H9 (cell line): ENCODE results near the gene LRIG1. TPM values are rescaled to one million over a fixed set of nuclear protein-coding genes. Genes with fewer than 3 reads are reported as not detected.

Experiments used
- DNase-seq: peaks from one replicate; pipeline ENCODE4 v3.0.0-alpha.2; 2017
- H2AFZ ChIP-seq: one replicate; pipeline ENCODE4 v1.6.1; 2013; ENCODE audit warnings: mild to moderate bottlenecking, low read length, control low read depth, moderate library complexity
- H2AK5ac ChIP-seq: 2 replicates; pipeline ENCODE4 v1.6.1; 2013; ENCODE audit warnings: low read length, control low read depth, mixed read lengths; ENCODE audit not compliant: insufficient read length
- H2BK120ac ChIP-seq: one replicate; pipeline ENCODE4 v1.6.1; 2013; ENCODE audit warnings: low read depth, mild to moderate bottlenecking, low read length, control low read depth, inconsistent platforms; ENCODE audit not compliant: poor library complexity, severe bottlenecking
- H2BK12ac ChIP-seq: 2 replicates; pipeline ENCODE4 v1.6.1; 2013; ENCODE audit warnings: low read length, control low read depth, mixed read lengths, low read depth; ENCODE audit not compliant: insufficient read length
- H2BK15ac ChIP-seq: 2 replicates; pipeline ENCODE4 v1.6.1; 2013; ENCODE audit warnings: low read depth, low read length, control low read depth
- H2BK20ac ChIP-seq: one replicate; pipeline ENCODE4 v1.6.1; 2013; ENCODE audit warnings: low read depth, mild to moderate bottlenecking, low read length, control low read depth, inconsistent platforms; ENCODE audit not compliant: poor library complexity, severe bottlenecking
- H2BK5ac ChIP-seq: 2 replicates; pipeline ENCODE4 v1.6.1; 2013; ENCODE audit warnings: low read length, control low read depth, mixed read lengths; ENCODE audit not compliant: insufficient read length
- H3K14ac ChIP-seq: 2 replicates; pipeline ENCODE4 v1.6.1; 2013; ENCODE audit warnings: low read length, control low read depth; ENCODE audit not compliant: insufficient read depth
- H3K18ac ChIP-seq: 2 replicates; pipeline ENCODE4 v1.6.1; 2013; ENCODE audit warnings: low read depth, mild to moderate bottlenecking, mixed read lengths, low read length, control low read depth; ENCODE audit not compliant: insufficient read length
- H3K23ac ChIP-seq: 2 replicates; pipeline ENCODE4 v1.6.1; 2013; ENCODE audit warnings: low read length, control low read depth, mixed read lengths, low read depth; ENCODE audit not compliant: insufficient read length
- H3K23me2 ChIP-seq: 2 replicates; pipeline ENCODE4 v1.6.1; 2013; ENCODE audit warnings: low read depth, mild to moderate bottlenecking, mixed read lengths, low read length, control low read depth; ENCODE audit not compliant: insufficient read length, poor library complexity, severe bottlenecking
- H3K27ac ChIP-seq: 2 replicates; pipeline ENCODE4 v1.5.1; 2013; ENCODE audit warnings: low read length, control low read depth, mixed read lengths, low read depth; ENCODE audit not compliant: insufficient read length
- H3K27me3 ChIP-seq: 2 replicates; pipeline ENCODE4 v1.6.1; 2013; ENCODE audit warnings: low read length, control low read depth, inconsistent platforms; ENCODE audit not compliant: insufficient read depth
- H3K4ac ChIP-seq: 2 replicates; pipeline ENCODE4 v1.6.1; 2013; ENCODE audit warnings: low read depth, mild to moderate bottlenecking, control low read depth, inconsistent platforms, low read length, moderate library complexity
- H3K4me1 ChIP-seq: 2 replicates; pipeline ENCODE4 v1.6.1; 2013; ENCODE audit warnings: low read length, control low read depth, inconsistent platforms; ENCODE audit not compliant: insufficient read depth
- H3K4me2 ChIP-seq: 2 replicates; pipeline ENCODE4 v1.6.1; 2013; ENCODE audit warnings: low read length, control low read depth, mixed read lengths; ENCODE audit not compliant: insufficient read length, insufficient read depth
- H3K56ac ChIP-seq: 2 replicates; pipeline ENCODE4 v1.6.1; 2013; ENCODE audit warnings: low read depth, mild to moderate bottlenecking, mixed read lengths, low read length, control low read depth; ENCODE audit not compliant: insufficient read length
- H3K79me1 ChIP-seq: 2 replicates; pipeline ENCODE4 v1.6.1; 2013; ENCODE audit warnings: low read depth, mild to moderate bottlenecking, moderate library complexity, low read length, control low read depth, inconsistent platforms; ENCODE audit not compliant: insufficient read depth, poor library complexity, severe bottlenecking
- H3K79me2 ChIP-seq: 2 replicates; pipeline ENCODE4 v1.6.1; 2013; ENCODE audit warnings: low read length, control low read depth, inconsistent platforms; ENCODE audit not compliant: insufficient read depth
- H3K9ac ChIP-seq: 2 replicates; pipeline ENCODE4 v1.6.1; 2013; ENCODE audit warnings: low read length, control low read depth, mixed read lengths; ENCODE audit not compliant: insufficient read length; ENCODE audit errors: extremely low read depth
- H3K9me3 ChIP-seq: one replicate; pipeline ENCODE4 v1.6.1; 2013; ENCODE audit warnings: low read depth, low read length, inconsistent platforms; ENCODE audit not compliant: control insufficient read depth
- H3T11ph ChIP-seq: one replicate; pipeline ENCODE4 v1.6.1; 2013; ENCODE audit warnings: mild to moderate bottlenecking, low read length, control low read depth, inconsistent platforms
- H4K20me1 ChIP-seq: one replicate; pipeline ENCODE4 v1.6.1; 2013; ENCODE audit not compliant: control insufficient read depth, insufficient read length, insufficient read depth
- H4K5ac ChIP-seq: 2 replicates; pipeline ENCODE4 v1.6.1; 2013; ENCODE audit warnings: low read depth, mild to moderate bottlenecking, mixed read lengths, low read length, control low read depth; ENCODE audit not compliant: insufficient read length
- H4K8ac ChIP-seq: replicated peaks from 2 replicates; pipeline ENCODE4 v1.6.1; 2013; ENCODE audit warnings: low read length, control low read depth, mixed read lengths, low read depth; ENCODE audit not compliant: insufficient read length
- H4K91ac ChIP-seq: 2 replicates; pipeline ENCODE4 v1.6.1; 2013; ENCODE audit warnings: low read depth, mild to moderate bottlenecking, moderate library complexity, mixed read lengths, low read length, control low read depth; ENCODE audit not compliant: insufficient read length
- H3K27ac Mint-ChIP-seq, 3 experiments: 2 replicates in 2 of 3; 3 replicates in 1 of 3; pipeline ENCODE4 v1.8.0; 2020 to 2021; ENCODE audit warnings: mixed read lengths in 3 of 3, mild to moderate bottlenecking in 1 of 3, moderate library complexity in 1 of 3
- H3K27me3 Mint-ChIP-seq: 2 replicates; pipeline ENCODE4 v1.8.0; 2021; ENCODE audit warnings: low read depth, mild to moderate bottlenecking, moderate library complexity, mixed read lengths
- H3K36me3 Mint-ChIP-seq, 3 experiments: 2 replicates in 2 of 3; 3 replicates in 1 of 3; pipeline ENCODE4 v1.8.0; 2020 to 2021; ENCODE audit warnings: low read depth in 3 of 3, mixed read lengths in 3 of 3; ENCODE audit not compliant: insufficient read depth in 1 of 3
- H3K4me1 Mint-ChIP-seq, 2 experiments: 2 replicates each; pipeline ENCODE4 v1.8.0; 2020; ENCODE audit warnings: mixed read lengths in 2 of 2
- H3K4me3 Mint-ChIP-seq, 2 experiments: 2 replicates in 1 of 2; 3 replicates in 1 of 2; pipeline ENCODE4 v1.8.0; 2020 to 2021; ENCODE audit warnings: mild to moderate bottlenecking in 2 of 2, mixed read lengths in 2 of 2, moderate library complexity in 1 of 2
- H3K9me3 Mint-ChIP-seq, 2 experiments: 2 replicates in 1 of 2; 3 replicates in 1 of 2; pipeline ENCODE4 v1.8.0; 2020; ENCODE audit warnings: mild to moderate bottlenecking in 2 of 2, mixed read lengths in 2 of 2, moderate library complexity in 1 of 2
- CTCF ChIP-seq: fragments of 200-600 bp; sonication (generic); conservative IDR thresholded peaks from 3 replicates; pipeline ENCODE4 v1.8.0; 2021; ENCODE audit warnings: antibody characterized with exemption, mild to moderate bottlenecking
- WGBS: extraction: QIAGEN DNeasy Blood & Tissue Kit; methylation state at CpG from one replicate; pipeline ENCODE4 v1.1.7; 2013; ENCODE audit warnings: missing lambda C conversion rate, low lambda C conversion rate, mixed read lengths; ENCODE audit not compliant: insufficient read length; ENCODE audit errors: extremely low coverage; 5-methylcytosine and 5-hydroxymethylcytosine counted together
- total RNA-seq: library from RNA; stranded (reverse); gene quantifications from 2 replicates; pipeline ENCODE4 v1.2.1, GENCODE V29; 2021

Gene LRIG1
- total RNA-seq, 1 experiment from 2014 or later, result 70.3 TPM

GRCh38 chr3:66379565-66379964, 121.3 kb downstream of the LRIG1 start:
- Histone ChIP-seq H3K23me2 (no peaks in the 10 kb centered on the region), H3K4me1 (no peaks in the 10 kb centered on the region), H3T11ph (no peak overlapping the region), H3K79me1 (no peaks in the 10 kb centered on the region), H3K18ac (no peak overlapping the region), H3K27me3 (no peaks in the 10 kb centered on the region), H4K8ac (no peak overlapping the region), H4K5ac (no peak overlapping the region), H3K27ac (no peak overlapping the region), H3K4me2 (no peak overlapping the region), H3K56ac (no peak overlapping the region), H3K79me2 (no peaks in the 10 kb centered on the region), H2BK12ac (no peak overlapping the region), H3K9ac (no peak overlapping the region), H2AFZ (no peak overlapping the region), H2BK20ac (no peak overlapping the region), H2AK5ac (no peak overlapping the region), H4K20me1 (peaks cover 3% of the 10 kb centered on the region), H3K14ac (no peak overlapping the region), H3K9me3 (no peaks in the 10 kb centered on the region), H2BK5ac (no peak overlapping the region), H3K23ac (no peak overlapping the region), H4K91ac (no peak overlapping the region), H3K4ac (no peak overlapping the region), H2BK120ac (no peak overlapping the region), H2BK15ac (no peak overlapping the region)
- no peak overlapping the region; a peak in 1 of 5 replicates for H3K4me3 Mint-ChIP-seq
- no peaks in the 10 kb centered on the region for H3K27me3 Mint-ChIP-seq
- no CpG with 5 or more reads among the region's 9 CpGs for WGBS
- TF ChIP-seq CTCF, result no peak
- peak overlapping the region in 1 of 3 experiments; percentile 50; a peak in 3 of 7 replicates for H3K27ac Mint-ChIP-seq
- H3K9me3 Mint-ChIP-seq, result no peaks in the 10 kb centered on the region
- peak; percentile 10 for DNase-seq
- peaks cover 70 to 89% (median 87%) of the 10 kb centered on the region in 3 experiments for H3K36me3 Mint-ChIP-seq
- peaks cover 4 to 11% of the 10 kb centered on the region in 2 experiments for H3K4me1 Mint-ChIP-seq
